HCT116 (cell line): ENCODE results near the gene UBIAD1. TPM values are rescaled to one million over a fixed set of nuclear protein-coding genes. Genes with fewer than 3 reads are reported as not detected.

Experiments
- ATAC-seq: fragments of 200-7000 bp; cut with Tn5 transposase; 2 replicates; pipeline ENCODE4 v1.9.1; 2020; ENCODE audit warnings: mild to moderate bottlenecking, moderate library complexity
- BruUV-seq: library from RNA; stranded (reverse); fragments of 400-500 nt; replicated peaks from 2 replicates; lab custom pipeline; 2021; lab: Mats Ljungman, UMichigan
- CTCF ChIA-PET: fragments of 300-600 bp; sonication (Branson Sonifier 250); formaldehyde crosslinking; loops from one replicate; lab custom pipeline; 2021; ENCODE audit warnings: antibody characterized with exemption; lab: Charles Lee
- POLR2A ChIA-PET: fragments of 300-600, 350-600 bp; sonication (Branson Sonifier 250); formaldehyde crosslinking; loops from one replicate; lab custom pipeline; 2021; ENCODE audit warnings: antibody characterized with exemption; lab: Charles Lee
- RAD21 ChIA-PET, 2 experiments: fragments of 300-600 bp; sonication (Branson Sonifier 250); formaldehyde crosslinking; loops; one replicate each; lab custom pipeline; 2023; ENCODE audit warnings: low total read pairs in 2 of 2; ENCODE audit not compliant: uncharacterized antibody in 2 of 2, unreplicated experiment in 2 of 2, low non-redundant PET in 1 of 2; lab: Charles Lee
- DNase-seq: peaks from one replicate; pipeline ENCODE4 v3.0.0-alpha.2; 2010; ENCODE audit warnings: low read depth, low spot score
- H2AFZ ChIP-seq: fragments of 200-600 bp; shearing (Covaris generic), sonication (generic); 2 replicates; pipeline ENCODE4 v1.6.1; 2017; ENCODE audit warnings: low read depth, mixed run types, mixed read lengths, antibody characterized with exemption, low read length; ENCODE audit not compliant: poor library complexity, severe bottlenecking
- H3K27ac ChIP-seq: 2 replicates; pipeline ENCODE4 v1.5.1; 2012; ENCODE audit warnings: low read depth, low read length
- H3K27me3 ChIP-seq: fragments of 200-600 bp; sonication (generic); 2 replicates; pipeline ENCODE4 v1.6.1; 2016; ENCODE audit warnings: mixed run types, low read length, mixed read lengths; ENCODE audit not compliant: insufficient read depth
- H3K36me3 ChIP-seq, 2 experiments: fragments of 200-500 bp in 1 of 2; fragments of 200-600 bp in 1 of 2; sonication (Bioruptor generic) in 1 of 2; sonication (generic) in 1 of 2; 2 replicates each; pipeline versions ENCODE4 v1.5.1 to v1.6.1; 2014 to 2016; ENCODE audit warnings: low read length in 2 of 2, inconsistent platforms in 1 of 2, mixed read lengths in 1 of 2, mixed run types in 1 of 2; ENCODE audit not compliant: insufficient read depth in 2 of 2, control insufficient read depth in 1 of 2
- H3K4me1 ChIP-seq, 2 experiments: fragments of 200-600 bp in 1 of 2; sonication (generic) in 1 of 2; 2 replicates each; pipeline versions ENCODE4 v1.5.1 to v1.6.1; 2012 to 2017; ENCODE audit warnings: low read length in 2 of 2, inconsistent platforms in 1 of 2, mild to moderate bottlenecking in 1 of 2, mixed read lengths in 1 of 2, mixed run types in 1 of 2, moderate library complexity in 1 of 2; ENCODE audit not compliant: insufficient read depth in 2 of 2, control insufficient read depth in 1 of 2
- H3K4me2 ChIP-seq: fragments of 200-600 bp; sonication (generic); 2 replicates; pipeline ENCODE4 v1.6.1; 2017; ENCODE audit warnings: mixed run types, low read length, mixed read lengths
- H3K4me3 ChIP-seq, 2 experiments: fragments of 200-600 bp in 1 of 2; sonication (generic) in 1 of 2; replicated peaks in 1 of 2; 2 replicates each; pipeline ENCODE4 v1.5.1; 2011 to 2016; ENCODE audit warnings: low read length in 2 of 2, control low read depth in 1 of 2, low read depth in 1 of 2, mild to moderate bottlenecking in 1 of 2, mixed read lengths in 1 of 2, mixed run types in 1 of 2
- H3K79me2 ChIP-seq: fragments of 200-600 bp; sonication (generic); 2 replicates; pipeline ENCODE4 v1.6.1; 2017; ENCODE audit warnings: mild to moderate bottlenecking, mixed run types, low read length, moderate library complexity, mixed read lengths; ENCODE audit not compliant: insufficient read depth
- H3K9ac ChIP-seq: fragments of 200-600 bp; sonication (generic); 2 replicates; pipeline ENCODE4 v1.6.1; 2016; ENCODE audit warnings: low read length, mixed read lengths
- H3K9me2 ChIP-seq: fragments of 200-600 bp; sonication (generic), shearing (Covaris generic); 2 replicates; pipeline ENCODE4 v1.6.1; 2017; ENCODE audit warnings: mixed run types, mild to moderate bottlenecking, moderate library complexity; ENCODE audit not compliant: insufficient read depth
- H3K9me3 ChIP-seq, 2 experiments: fragments of 200-500 bp in 1 of 2; fragments of 200-600 bp in 1 of 2; sonication (Bioruptor generic) in 1 of 2; sonication (generic) in 1 of 2; 2 replicates each; pipeline ENCODE4 v1.6.1; 2014 to 2017; ENCODE audit warnings: low read length in 2 of 2, mixed read lengths in 2 of 2, inconsistent platforms in 1 of 2, low read depth in 1 of 2, mild to moderate bottlenecking in 1 of 2, mixed run types in 1 of 2, moderate library complexity in 1 of 2; ENCODE audit not compliant: control insufficient read depth in 1 of 2, insufficient read depth in 1 of 2
- H4K20me1 ChIP-seq: fragments of 200-600 bp; sonication (generic), shearing (Covaris generic); 2 replicates; pipeline ENCODE4 v1.6.1; 2017; ENCODE audit warnings: mixed run types, mild to moderate bottlenecking, moderate library complexity; ENCODE audit not compliant: insufficient read depth
- ATF3 ChIP-seq: IDR thresholded peaks from 2 replicates; pipeline ENCODE4 v1.6.1; 2012
- CBX3 ChIP-seq: IDR thresholded peaks from 2 replicates; pipeline ENCODE4 v1.6.1; 2012; ENCODE audit warnings: low read depth
- CEBPB ChIP-seq: IDR thresholded peaks from 2 replicates; pipeline ENCODE4 v1.6.1; 2012; ENCODE audit warnings: low read depth
- CTCF ChIP-seq, 3 experiments: fragments of 200-600 bp in 1 of 3; sonication (generic) in 1 of 3; IDR thresholded peaks in 2 of 3; conservative IDR thresholded peaks in 1 of 3; 2 replicates each; pipeline ENCODE4 v1.5.1; 2012 to 2017; ENCODE audit warnings: low read depth in 2 of 3, low read length in 2 of 3, antibody characterized with exemption in 1 of 3, borderline replicate concordance in 1 of 3, control low read depth in 1 of 3, mild to moderate bottlenecking in 1 of 3, mixed read lengths in 1 of 3, mixed run types in 1 of 3, moderate library complexity in 1 of 3; ENCODE audit not compliant: insufficient read depth in 1 of 3
- EGR1 ChIP-seq: IDR thresholded peaks from 2 replicates; pipeline ENCODE4 v1.6.1; 2012; ENCODE audit warnings: low read depth
- ELF1 ChIP-seq: IDR thresholded peaks from 2 replicates; pipeline ENCODE4 v1.6.1; 2012; ENCODE audit warnings: low read depth, borderline replicate concordance
- EZH2phosphoT487 ChIP-seq: fragments of 200-600 bp; IDR thresholded peaks from 2 replicates; pipeline ENCODE4 v1.6.1; 2018; ENCODE audit warnings: antibody characterized with exemption, borderline replicate concordance
- JUND ChIP-seq: IDR thresholded peaks from 2 replicates; pipeline ENCODE4 v1.6.1; 2012
- MAX ChIP-seq: IDR thresholded peaks from 2 replicates; pipeline ENCODE4 v1.6.1; 2012
- POLR2A ChIP-seq: IDR thresholded peaks from 2 replicates; pipeline ENCODE4 v1.7.0; 2011; ENCODE audit warnings: borderline replicate concordance; ENCODE audit not compliant: insufficient read depth, insufficient read length; ENCODE audit errors: extremely low read depth
- POLR2AphosphoS5 ChIP-seq: IDR thresholded peaks from 2 replicates; pipeline ENCODE4 v1.6.1; 2011; ENCODE audit warnings: mild to moderate bottlenecking, low read depth, low read length, moderate library complexity
- RAD21 ChIP-seq: IDR thresholded peaks from 2 replicates; pipeline ENCODE4 v1.6.1; 2012; ENCODE audit warnings: low read depth, mild to moderate bottlenecking
- REST ChIP-seq: IDR thresholded peaks from 2 replicates; pipeline ENCODE4 v1.6.1; 2012; ENCODE audit warnings: low read depth
- SP1 ChIP-seq: IDR thresholded peaks from 2 replicates; pipeline ENCODE4 v1.6.1; 2012; ENCODE audit warnings: low read depth
- SRF ChIP-seq: IDR thresholded peaks from 2 replicates; pipeline ENCODE4 v1.6.1; 2012; ENCODE audit warnings: low read depth
- YY1 ChIP-seq: IDR thresholded peaks from 2 replicates; pipeline ENCODE4 v1.6.1; 2011; ENCODE audit warnings: low read length, low read depth, moderate library complexity, mild to moderate bottlenecking; ENCODE audit not compliant: insufficient replicate concordance; ENCODE audit errors: extremely low read depth
- ZFX ChIP-seq: fragments of 450-650 bp; IDR thresholded peaks from 2 replicates; pipeline ENCODE4 v1.6.1; 2017
- ZNF274 ChIP-seq: fragments of 200-500 bp; sonication (Bioruptor generic); IDR thresholded peaks from 2 replicates; pipeline ENCODE4 v1.6.1; 2014; ENCODE audit warnings: mild to moderate bottlenecking, low read depth, low read length, inconsistent platforms
- intact Hi-C: fragments of 100-400 bp; cut with micrococcal nuclease; formaldehyde crosslinking; loops from 2 replicates; pipeline ENCODE4 v1.10.0; 2022
- total RNA-seq: library from RNA; stranded (reverse); gene quantifications from one replicate; pipeline ENCODE4 v1.2.1, GENCODE V29; 2021; ENCODE audit not compliant: unreplicated experiment

UBIAD1 gene
- total RNA-seq, 1 experiment from 2014 or later = 17.2 TPM

GRCh38 chr1:11324567-11325165 lies 51.7 kb downstream of the UBIAD1 start:
- no peaks in the 10 kb centered on the region for H4K20me1 ChIP-seq
- no peak overlapping the region for H2AFZ ChIP-seq
- POLR2A ChIA-PET = no interaction called here
- BruUV-seq = no TSS peak
- no peaks in the 10 kb centered on the region for H3K9me2 ChIP-seq
- H3K79me2 ChIP-seq = no peaks in the 10 kb centered on the region
- no peak overlapping the region for H3K9ac ChIP-seq
- CTCF ChIA-PET = no interaction called here
- H3K36me3 ChIP-seq = no peaks in the 10 kb centered on the region
- no peaks in the 10 kb centered on the region for H3K4me1 ChIP-seq
- H3K27me3 ChIP-seq = no peaks in the 10 kb centered on the region
- ATAC-seq = no peak
- no peak for DNase-seq
- H3K9me3 ChIP-seq = no peaks in the 10 kb centered on the region
- H3K4me3 ChIP-seq = no peak overlapping the region
- RAD21 ChIA-PET = no interaction called here
- H3K27ac ChIP-seq = no peak overlapping the region
- intact Hi-C loops = no loop called here
- TF ChIP-seq ELF1 (no peak), CTCF (IDR thresholded peaks at IDR 0.05 in 2 of 3, conservative IDR thresholded peaks at IDR 0.05 in 1 of 3; ENCODE audit: borderline replicate concordance in 1 of 3, insufficient read depth in 1 of 3, low read depth in 2 of 3, low read length in 2 of 3) (no peak), EGR1 (no peak), SRF (no peak), EZH2phosphoT487 (no peak), POLR2A (no peak), RAD21 (no peak), SP1 (no peak), YY1 (no peak), POLR2AphosphoS5 (no peak), ATF3 (no peak), CEBPB (no peak), CBX3 (no peak), MAX (no peak), ZFX (no peak), REST (no peak), ZNF274 (no peak), JUND (no peak)
- H3K4me2 ChIP-seq = no peak overlapping the region
